Motor neuron (in vitro differentiated cells): ENCODE data around the gene KRT78. TPM values are rescaled to one million over a fixed set of nuclear protein-coding genes. Genes with fewer than 3 reads are reported as not detected.

Source experiments
- ATAC-seq, 8 experiments: fragments of 200-7000 bp; cut with Tn5 transposase; replicated peaks in 6 of 8; 2 replicates each; pipeline ENCODE4 v1.8.0; 2021; ENCODE audit warnings: mild to moderate bottlenecking in 8 of 8, moderate library complexity in 8 of 8
- H3K27ac ChIP-seq, 2 donors: fragments of 250-450 bp; sonication (Bioruptor Pico); 2 replicates each; pipeline ENCODE4 v1.9.0; 2021; ENCODE audit warnings: antibody characterized with exemption in 2 of 2, mild to moderate bottlenecking in 2 of 2, moderate library complexity in 1 of 2
- H3K4me1 ChIP-seq, 2 donors: fragments of 250-450 bp; sonication (Bioruptor Pico); replicated peaks in 1 of 2; 2 replicates each; pipeline ENCODE4 v1.6.1; 2021; ENCODE audit warnings: antibody characterized with exemption in 2 of 2, mild to moderate bottlenecking in 2 of 2, moderate library complexity in 1 of 2
- H3K4me3 ChIP-seq, 5 donors: fragments of 250-450 bp; sonication (Bioruptor Pico); 2 replicates each; pipeline ENCODE4 v1.9.0; 2021; ENCODE audit warnings: antibody characterized with exemption in 5 of 5, mild to moderate bottlenecking in 5 of 5, moderate library complexity in 4 of 5
- WGBS, 10 experiments: fragments of 450-650 bp; shearing (Covaris generic); methylation state at CpG; one replicate each; pipeline ENCODE4 v1.0.0; 2022; 5-methylcytosine and 5-hydroxymethylcytosine counted together
- in situ Hi-C, 9 experiments: fragments of 400-800 bp; cut with MboI; loops; one replicate each; pipeline ENCODE4 v1.15.0; 2021; ENCODE audit warnings: low sequenced_read_pairs in 9 of 9, low pct_unique_long_range_greater_than_20kb in 2 of 9; ENCODE audit not compliant: unreplicated experiment in 9 of 9
- total RNA-seq, 8 experiments: library from RNA; unstranded; fragments of 300-600 nt; gene quantifications; 2 replicates each; pipeline versions ENCODE4 v1.2.3 to v1.2.4, GENCODE V29; 2022

KRT78 gene
- total RNA-seq, 8 experiments from 2014 or later = 0.09 to 1.5 (median 0.71) TPM; not detected in 3

DNA sequence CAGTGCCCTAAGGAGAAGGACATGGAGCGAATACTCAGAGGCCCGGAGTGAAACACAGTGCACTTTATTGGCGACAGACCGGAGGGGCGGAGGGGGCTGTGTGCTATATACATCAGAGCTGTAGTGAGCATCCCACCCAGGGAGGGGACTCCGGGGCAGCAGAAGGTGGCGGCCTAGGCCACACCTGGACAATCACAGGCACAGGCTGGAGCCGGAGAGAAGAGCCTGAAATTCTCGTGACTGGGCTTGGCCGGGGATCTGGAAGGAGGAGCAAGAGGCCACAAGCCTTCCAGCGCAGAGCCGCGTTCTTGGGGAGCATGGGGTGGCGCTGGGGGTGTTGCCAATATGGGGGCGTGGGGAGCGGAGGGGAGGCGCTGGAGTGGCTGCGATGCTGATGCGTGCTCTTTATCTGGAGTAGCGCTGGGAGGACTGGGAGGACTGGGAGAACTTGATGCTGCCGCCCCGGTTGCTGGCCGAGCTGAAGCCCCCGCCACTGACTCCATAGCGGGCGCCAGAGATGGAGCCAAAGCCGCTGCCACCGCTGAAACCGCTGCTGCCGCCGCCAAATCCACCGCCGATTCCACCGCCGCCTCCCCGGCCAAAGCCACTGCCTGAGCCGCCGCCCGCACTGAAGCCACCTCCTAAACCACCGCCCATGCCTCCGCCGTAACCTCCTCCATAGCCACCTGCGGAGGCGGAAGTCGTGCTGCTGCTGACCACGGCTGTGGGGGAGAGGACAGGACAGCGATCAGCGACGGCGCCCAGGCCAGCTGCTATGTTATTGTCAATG lies 59.0 kb downstream of the KRT78 start:
- Histone ChIP-seq H3K27ac (no peak overlapping the region), H3K4me3 (no peak overlapping the region), H3K4me1 (no peaks in the 10 kb centered on the region)
- ATAC-seq = peak in 3 of 8 experiments; percentile 57 to 61 (median 60)
- 0 to 26% (median 0%) methylated on average over 2 to 10 of the region's 50 CpGs; no CpG with 5 or more reads in 7 of the 10 experiments for WGBS, 10 experiments
- in situ Hi-C loops = no loop called here

- 70 to 95% (median 88%) methylated on average over 2 to 6 of the region's 11 CpGs; no CpG with 5 or more reads in 3 of the 10 experiments for WGBS, 10 experiments
- Histone ChIP-seq H3K4me1 (no peaks in the 10 kb centered on the region), H3K4me3 (no peak overlapping the region), H3K27ac (no peak overlapping the region)
- no peak for ATAC-seq
- in situ Hi-C loops = no loop called here
These were observed 59.7 kb downstream of the KRT78 start for GRCh38 chr12:52788876-52789636.

GRCh38 chr12:52788192-52788875 lies 60.5 kb downstream of the KRT78 start:
- Histone ChIP-seq H3K4me3 (no peak overlapping the region), H3K4me1 (no peaks in the 10 kb centered on the region), H3K27ac (no peak overlapping the region)
- ATAC-seq = no peak
- in situ Hi-C loops = no loop called here
- 0 to 70% (median 65%) methylated on average over 1 to 6 of the region's 6 CpGs; no CpG with 5 or more reads in 2 of the 10 experiments for WGBS, 10 experiments

Other genes starting within 250 kb of the KRT78 start
- under 1 TPM in 1 of 8 experiments, not detected in 7; 0.21 TPM for gene KRT72, start 247.5 kb downstream of the KRT78 start, total RNA-seq
- under 1 TPM in 4 of 8 experiments, not detected in 4; 0.17 to 0.24 (median 0.21) TPM for gene KRT73, start 230.4 kb downstream of the KRT78 start, total RNA-seq
- under 1 TPM in 4 of 8 experiments, not detected in 4; 0.08 to 0.62 (median 0.35) TPM for gene KRT2, start 196.8 kb downstream of the KRT78 start, total RNA-seq
- under 1 TPM in 3 of 8 experiments, not detected in 5; 0.17 to 0.24 (median 0.20) TPM for gene KRT1, start 168.6 kb downstream of the KRT78 start, total RNA-seq
- gene KRT77, start 145.5 kb downstream of the KRT78 start, total RNA-seq = under 1 TPM in 4 of 8 experiments, not detected in 4; 0.09 to 0.38 (median 0.21) TPM
- gene KRT76, start 71.6 kb downstream of the KRT78 start, total RNA-seq = under 1 TPM in 5 of 8 experiments, not detected in 3; 0.08 to 0.38 (median 0.14) TPM
- under 1 TPM in 4 of 8 experiments, not detected in 4; 0.24 to 0.66 (median 0.25) TPM for gene KRT3, start 52.9 kb downstream of the KRT78 start, total RNA-seq
- 1 to 10 TPM in 1 of 8 experiments, under 1 TPM in 4, not detected in 3; 0.14 to 1.7 (median 0.66) TPM for gene KRT4, start 34.9 kb downstream of the KRT78 start, total RNA-seq
- gene KRT79, start 14.7 kb downstream of the KRT78 start, total RNA-seq = under 1 TPM in 2 of 8 experiments, not detected in 6; 0.32 to 0.90 TPM
- 10 to 100 TPM in 2 of 8 experiments, 1 to 10 TPM in 6; 1.2 to 11.5 (median 8.3) TPM for gene KRT8, start 56.1 kb upstream of the KRT78 start, total RNA-seq
- 10 to 100 TPM in 4 of 8 experiments, 1 to 10 TPM in 3, under 1 TPM in 1; 0.43 to 88.6 (median 14.6) TPM for gene KRT18, start 100.1 kb upstream of the KRT78 start, total RNA-seq
- gene EIF4B, start 157.5 kb upstream of the KRT78 start, total RNA-seq = 100 to 1,000 TPM; 367 to 585 (median 537) TPM
- 10 to 100 TPM in 3 of 8 experiments, 1 to 10 TPM in 5; 3.4 to 24.6 (median 7.6) TPM for gene TNS2, start 201.1 kb upstream of the KRT78 start, total RNA-seq
- gene SPRYD3, start 230.4 kb upstream of the KRT78 start, total RNA-seq = 10 to 100 TPM; 10.8 to 40.1 (median 17.9) TPM
- 100 to 1,000 TPM in 1 of 8 experiments, 10 to 100 TPM in 1, 1 to 10 TPM in 4, under 1 TPM in 2; 0.41 to 480 (median 1.9) TPM for gene IGFBP6, start 248.7 kb upstream of the KRT78 start, total RNA-seq